Choroid plexus epithelial cell (primary cell): ENCODE results near the gene UBR3.
"Not testable (repeated sequence)": the region's sequence is repeated elsewhere in the genome, so short reads cannot be mapped to it uniquely, and the experiment has no call there.

Experiments
- DNase-seq: peaks from one replicate; pipeline ENCODE4 v3.0.0-alpha.2; 2010; ENCODE audit warnings: low read depth
- H3K4me3 ChIP-seq: 2 replicates; pipeline ENCODE4 v1.5.1; 2011; ENCODE audit warnings: low read depth, mild to moderate bottlenecking, control low read depth, low read length, moderate library complexity
- CTCF ChIP-seq: conservative IDR thresholded peaks from 2 replicates; pipeline ENCODE4 v1.5.1; 2011; ENCODE audit warnings: low read depth, mild to moderate bottlenecking, control low read depth, inconsistent platforms, low read length, moderate library complexity

The UBR3 gene

DNA sequence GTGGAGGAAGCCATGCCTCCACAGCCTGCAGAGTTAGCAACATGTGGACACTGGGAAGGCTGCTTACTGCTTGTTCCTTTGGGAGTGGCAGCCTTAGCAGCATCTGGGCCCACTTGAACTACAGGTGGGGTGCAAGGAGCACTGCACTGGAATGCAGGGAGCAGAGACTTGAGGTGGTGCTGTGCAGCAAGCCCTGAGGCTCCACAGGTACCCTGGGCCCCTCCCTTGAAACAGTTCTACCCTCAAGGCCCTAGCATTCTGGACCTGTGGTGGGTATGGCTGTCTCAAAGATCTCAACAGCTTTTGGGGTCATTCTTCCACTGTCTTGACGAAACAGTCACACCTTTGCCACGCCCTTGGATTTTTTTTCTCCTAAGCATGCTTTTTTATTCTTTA is 13.5 kb downstream of the UBR3 start:
- TF ChIP-seq CTCF: no peak
- no peak for DNase-seq

GRCh38 chr2:169841625-169842024 is 14.4 kb downstream of the UBR3 start:
- DNase-seq, H3K4me3 ChIP-seq: not testable (repeated sequence)

More for the DNA sequence above, 13.5 kb downstream of the UBR3 start:
- no peak overlapping the region for H3K4me3 ChIP-seq

- TF ChIP-seq CTCF: no peak
- no peak for DNase-seq
- H3K4me3 ChIP-seq: no peak overlapping the region
Measured at GRCh38 chr2:169845016-169845415, 17.8 kb downstream of the UBR3 start.

GRCh38 chr2:169848959-169849693 is 21.9 kb downstream of the UBR3 start:
- H3K4me3 ChIP-seq, DNase-seq: not testable (repeated sequence)

DNA sequence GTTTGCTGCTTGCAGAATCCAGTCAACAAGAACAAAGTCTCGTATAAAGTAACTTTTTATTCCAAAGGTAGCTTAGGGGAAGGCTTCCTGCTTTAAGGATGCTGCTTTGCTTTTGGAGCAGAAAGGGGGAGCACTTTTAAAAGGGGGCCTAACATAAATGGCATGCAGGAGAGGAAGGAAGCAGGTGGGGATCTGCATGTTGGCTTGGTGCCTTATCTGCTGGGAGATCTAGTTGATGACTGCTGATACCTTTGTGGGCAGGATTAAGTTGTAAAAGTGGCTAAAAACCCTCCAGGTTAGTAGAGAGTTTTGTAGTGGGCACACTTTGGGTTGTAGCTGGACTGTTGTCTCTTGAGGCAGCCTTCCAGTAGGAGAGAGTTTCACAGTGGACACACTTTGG is 22.5 kb downstream of the UBR3 start:
- no peak overlapping the region for H3K4me3 ChIP-seq
- no peak for DNase-seq
- no peak for TF ChIP-seq CTCF

- no peak for TF ChIP-seq CTCF
- no peak for DNase-seq
- no peak overlapping the region for H3K4me3 ChIP-seq
Measured at GRCh38 chr2:169853041-169853668, 25.9 kb downstream of the UBR3 start.

DNA sequence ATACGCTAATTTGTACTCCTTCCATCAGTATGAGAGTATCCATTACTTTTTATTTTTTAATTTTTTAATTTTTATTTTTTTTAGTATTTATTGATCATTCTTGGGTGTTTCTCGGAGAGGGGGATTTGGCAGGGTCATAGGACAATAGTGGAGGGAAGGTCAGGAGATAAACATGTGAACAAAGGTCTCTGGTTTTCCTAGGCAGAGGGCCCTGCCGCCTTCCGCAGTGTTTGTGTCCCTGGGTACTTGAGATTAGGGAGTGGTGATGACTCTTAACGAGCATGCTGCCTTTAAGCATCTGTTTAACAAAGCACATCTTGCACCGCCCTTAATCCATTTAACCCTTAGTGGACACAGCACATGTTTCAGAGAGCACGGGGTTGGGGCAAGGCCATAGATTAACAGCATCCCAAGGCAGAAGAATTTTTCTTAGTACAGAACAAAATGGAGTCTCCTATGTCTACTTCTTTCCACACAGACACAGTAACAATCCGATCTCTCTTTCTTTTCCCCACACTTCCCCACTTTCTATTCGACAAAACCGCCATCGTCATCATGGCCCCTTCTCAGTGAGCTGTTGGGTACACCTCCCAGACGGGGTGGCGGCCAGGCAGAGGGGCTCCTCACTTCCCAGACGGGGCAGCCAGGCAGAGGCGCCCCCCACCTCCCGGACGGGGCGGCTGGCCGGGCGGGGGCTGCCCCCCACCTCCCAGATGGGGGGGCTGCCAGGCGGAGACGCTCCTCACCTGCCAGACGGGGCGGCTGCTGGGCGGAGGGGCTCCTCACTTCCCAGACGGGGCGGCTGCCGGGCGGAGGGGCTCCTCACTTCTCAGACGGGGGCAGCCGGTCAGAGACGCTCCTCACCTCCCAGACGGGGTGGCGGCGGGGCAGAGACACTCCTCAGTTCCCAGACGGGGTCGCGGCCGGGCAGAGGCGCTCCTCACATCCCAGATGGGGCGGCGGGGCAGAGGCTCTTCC is 28.3 kb downstream of the UBR3 start:
- not testable (repeated sequence) for DNase-seq, H3K4me3 ChIP-seq

- no peak overlapping the region for H3K4me3 ChIP-seq
- TF ChIP-seq CTCF: no peak
- DNase-seq: no peak
Measured at GRCh38 chr2:169859423-169859822, 32.2 kb downstream of the UBR3 start.
